ENCODE data around the gene HACD2. TPM values are rescaled to one million over a fixed set of nuclear protein-coding genes. Genes with fewer than 3 reads are reported as not detected.

The HACD2 gene
- total RNA-seq, 2 experiments from 2014 or later, result 12.1 to 13.3 TPM

- Histone ChIP-seq H3K4me3 (ENCODE audit: low read length) (no peak overlapping the region), H3K27me3 (ENCODE audit: control insufficient read depth in 1 of 2, insufficient read depth in 2 of 2, low read length in 2 of 2) (no peaks in the 10 kb centered on the region), H3K27ac (ENCODE audit: low read depth in 1 of 2, low read length in 2 of 2) (no peak overlapping the region), H3K36me3 (ENCODE audit: insufficient read depth, low read length) (no peaks in the 10 kb centered on the region), H3K9me3 (ENCODE audit: control insufficient read depth in 1 of 2, insufficient read depth in 1 of 2, low read length in 2 of 2) (peaks cover 10 to 13% of the 10 kb centered on the region in 2 experiments), H3K4me1 (ENCODE audit: insufficient read depth, low read length) (peaks cover 16% of the 10 kb centered on the region)
- DNase-seq (no peak), ATAC-seq (ENCODE audit: poor library complexity) (no peak)
- Mint-ChIP-seq H3K36me3 (ENCODE audit: low read depth) (peaks cover 35% of the 10 kb centered on the region), H3K27ac (no peak overlapping the region), H3K4me3 (peak overlapping the region; percentile 40), H3K4me1 (ENCODE audit: low read depth) (peaks cover 24% of the 10 kb centered on the region), H3K9me3 (peaks cover 8% of the 10 kb centered on the region), H3K27me3 (no peaks in the 10 kb centered on the region)
- intact Hi-C loops (cut with DNase I, micrococcal nuclease), result loop anchor here in 1 of 2 experiments (5.0 to 10.0 kb wide), 9 partner anchors 370 to 1923 kb away; partner anchors contain the start of genes FAM162A, HCLS1, HSPBAP1 and KPNA1
- ChIA-PET POLR2A (interaction anchor here (1.3 kb wide), 1 partner anchor 15 kb away, joined by 3 read pairs; no protein-coding TSS in a partner anchor), CTCF (interaction anchor here (0.7 kb wide), 1 partner anchor 1984 kb away, joined by 3 read pairs; no protein-coding TSS in a partner anchor)
- TF ChIP-seq, protein P1, sequence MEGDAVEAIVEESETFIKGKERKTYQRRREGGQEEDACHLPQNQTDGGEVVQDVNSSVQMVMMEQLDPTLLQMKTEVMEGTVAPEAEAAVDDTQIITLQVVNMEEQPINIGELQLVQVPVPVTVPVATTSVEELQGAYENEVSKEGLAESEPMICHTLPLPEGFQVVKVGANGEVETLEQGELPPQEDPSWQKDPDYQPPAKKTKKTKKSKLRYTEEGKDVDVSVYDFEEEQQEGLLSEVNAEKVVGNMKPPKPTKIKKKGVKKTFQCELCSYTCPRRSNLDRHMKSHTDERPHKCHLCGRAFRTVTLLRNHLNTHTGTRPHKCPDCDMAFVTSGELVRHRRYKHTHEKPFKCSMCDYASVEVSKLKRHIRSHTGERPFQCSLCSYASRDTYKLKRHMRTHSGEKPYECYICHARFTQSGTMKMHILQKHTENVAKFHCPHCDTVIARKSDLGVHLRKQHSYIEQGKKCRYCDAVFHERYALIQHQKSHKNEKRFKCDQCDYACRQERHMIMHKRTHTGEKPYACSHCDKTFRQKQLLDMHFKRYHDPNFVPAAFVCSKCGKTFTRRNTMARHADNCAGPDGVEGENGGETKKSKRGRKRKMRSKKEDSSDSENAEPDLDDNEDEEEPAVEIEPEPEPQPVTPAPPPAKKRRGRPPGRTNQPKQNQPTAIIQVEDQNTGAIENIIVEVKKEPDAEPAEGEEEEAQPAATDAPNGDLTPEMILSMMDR (IDR thresholded peaks at IDR 0.05), result no peak
Observed at GRCh38 chr3:123587401-123587800, 2.5 kb upstream of the HACD2 start.

DNA sequence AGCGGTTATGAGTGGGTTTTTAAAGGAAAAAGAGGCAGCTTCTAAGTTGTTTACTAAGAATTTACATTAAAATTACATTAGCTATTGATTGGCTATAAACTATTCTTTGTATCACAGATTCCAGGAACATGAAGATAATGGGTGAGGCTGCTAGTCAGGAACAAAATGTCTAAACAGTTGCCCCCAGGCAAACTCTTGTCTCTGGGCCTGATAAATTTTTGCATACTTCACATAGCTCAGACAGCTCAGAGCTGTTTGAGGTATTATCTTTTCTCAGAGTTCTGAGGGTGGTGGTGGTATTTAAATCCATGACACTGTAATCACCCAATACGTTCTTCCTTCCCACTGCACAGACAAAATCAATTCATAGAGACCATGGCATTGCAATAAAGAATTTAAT, 2.1 kb upstream of the HACD2 start:
- H3K4me3 Mint-ChIP-seq, result peak overlapping the region; percentile 40

GRCh38 chr3:123586131-123586530, 1.3 kb upstream of the HACD2 start:
- Mint-ChIP-seq H3K4me1 (ENCODE audit: low read depth) (peaks cover 25% of the 10 kb centered on the region), H3K9me3 (peaks cover 3% of the 10 kb centered on the region), H3K27me3 (no peaks in the 10 kb centered on the region), H3K4me3 (no peak overlapping the region), H3K36me3 (ENCODE audit: low read depth) (peaks cover 31% of the 10 kb centered on the region), H3K27ac (no peak overlapping the region)
- DNase-seq (peak in 9 of 14 experiments; percentile 0 to 52 (median 10)), ATAC-seq (ENCODE audit: poor library complexity) (no peak)
- intact Hi-C loops (cut with DNase I, micrococcal nuclease), result loop anchor here in 1 of 2 experiments (5.0 to 10.0 kb wide), 9 partner anchors 371 to 1921 kb away; partner anchors contain the start of genes FAM162A, HCLS1, HSPBAP1 and KPNA1
- TF ChIP-seq, protein P1 (IDR thresholded peaks at IDR 0.05), result no peak
- peak overlapping the region in 1 of 2 donors; percentile 92 for H3K27ac ChIP-seq (ENCODE audit: low read depth in 1 of 2, low read length in 2 of 2)
- H3K36me3 ChIP-seq (ENCODE audit: insufficient read depth, low read length), result peaks cover 4% of the 10 kb centered on the region
- CTCF ChIA-PET, result no interaction called here
- peak overlapping the region; percentile 79 for H3K4me3 ChIP-seq (ENCODE audit: low read length)
- peaks cover 10 to 12% of the 10 kb centered on the region in 2 experiments for H3K9me3 ChIP-seq (ENCODE audit: control insufficient read depth in 1 of 2, insufficient read depth in 1 of 2, low read length in 2 of 2)
- POLR2A ChIA-PET, result interaction anchor here (0.6 to 3.2 kb wide), 2 partner anchors 384 to 1202 kb away, joined by 3 to 8 read pairs; partner anchors contain the start of genes FAM162A and SEC22A
- peaks cover 16% of the 10 kb centered on the region for H3K4me1 ChIP-seq (ENCODE audit: insufficient read depth, low read length)
- no peaks in the 10 kb centered on the region for H3K27me3 ChIP-seq (ENCODE audit: control insufficient read depth in 1 of 2, insufficient read depth in 2 of 2, low read length in 2 of 2)

More for the DNA sequence above, 2.1 kb upstream of the HACD2 start:
- Mint-ChIP-seq H3K27me3 (no peaks in the 10 kb centered on the region), H3K27ac (no peak overlapping the region), H3K36me3 (ENCODE audit: low read depth) (peaks cover 31% of the 10 kb centered on the region), H3K4me1 (ENCODE audit: low read depth) (peaks cover 25% of the 10 kb centered on the region), H3K9me3 (peaks cover 8% of the 10 kb centered on the region)
- TF ChIP-seq, protein P1 (IDR thresholded peaks at IDR 0.05), result no peak
- ATAC-seq (ENCODE audit: poor library complexity) (no peak), DNase-seq (no peak)
- ChIA-PET POLR2A (interaction anchor here (0.6 to 3.2 kb wide), 3 partner anchors 15 to 1885 kb away, joined by 3 to 8 read pairs (median 4); partner anchors contain the start of gene FAM162A), CTCF (interaction anchor here (0.7 kb wide), 1 partner anchor 1985 kb away, joined by 3 read pairs; no protein-coding TSS in a partner anchor)
- peaks cover 16% of the 10 kb centered on the region for H3K4me1 ChIP-seq (ENCODE audit: insufficient read depth, low read length)
- H3K27ac ChIP-seq (ENCODE audit: low read depth in 1 of 2, low read length in 2 of 2), result no peak overlapping the region
- H3K9me3 ChIP-seq (ENCODE audit: control insufficient read depth in 1 of 2, insufficient read depth in 1 of 2, low read length in 2 of 2), result peaks cover 10 to 13% of the 10 kb centered on the region in 2 experiments
- H3K4me3 ChIP-seq (ENCODE audit: low read length), result no peak overlapping the region
- no peaks in the 10 kb centered on the region for H3K36me3 ChIP-seq (ENCODE audit: insufficient read depth, low read length)
- intact Hi-C loops (cut with DNase I, micrococcal nuclease), result loop anchor here in 1 of 2 experiments (5.0 to 10.0 kb wide), 9 partner anchors 370 to 1922 kb away; partner anchors contain the start of genes FAM162A, HCLS1, HSPBAP1 and KPNA1
- H3K27me3 ChIP-seq (ENCODE audit: control insufficient read depth in 1 of 2, insufficient read depth in 2 of 2, low read length in 2 of 2), result no peaks in the 10 kb centered on the region

All from CD4-positive, alpha-beta T cell (primary cell).